GM10248 (cell line): ENCODE data around the gene RGS9.

Experiments
- CTCF ChIA-PET: fragments of 300-600 bp; sonication (Branson Sonifier 250); formaldehyde crosslinking; extraction: SDS; loops from one replicate; lab custom pipeline; 2021; ENCODE audit warnings: antibody characterized with exemption; lab: Yijun Ruan, JAX
- POLR2A ChIA-PET: fragments of 350-650 bp; sonication (Branson Sonifier 250); formaldehyde crosslinking; extraction: SDS; loops from one replicate; lab custom pipeline; 2020; ENCODE audit warnings: antibody characterized with exemption; lab: Yijun Ruan, JAX
- DNase-seq: peaks from one replicate; pipeline ENCODE4 v3.0.0; 2012; ENCODE audit errors: extremely low spot score
- CTCF ChIP-seq: IDR thresholded peaks from 2 replicates; pipeline ENCODE4 v1.5.1; 2012; ENCODE audit warnings: mild to moderate bottlenecking, low read depth; ENCODE audit errors: extremely low read depth, missing control alignments, control extremely low read depth

The RGS9 gene

GRCh38 chr17:65208717-65209116, 71.5 kb downstream of the RGS9 start:
- POLR2A ChIA-PET = no interaction called here
- DNase-seq = no peak
- TF ChIP-seq CTCF = no peak
- CTCF ChIA-PET = interaction anchor here (1.4 to 2.9 kb wide), 3 partner anchors 10 to 23 kb away, joined by 4 to 12 read pairs (median 10); no protein-coding TSS in a partner anchor

GRCh38 chr17:65218261-65218660, 81.1 kb downstream of the RGS9 start:
- CTCF ChIA-PET = interaction anchor here (0.6 to 2.2 kb wide), 5 partner anchors 9 to 1456 kb away, joined by 3 to 10 read pairs (median 5); no protein-coding TSS in a partner anchor
- DNase-seq = no peak
- POLR2A ChIA-PET = no interaction called here
- no peak for TF ChIP-seq CTCF

DNA sequence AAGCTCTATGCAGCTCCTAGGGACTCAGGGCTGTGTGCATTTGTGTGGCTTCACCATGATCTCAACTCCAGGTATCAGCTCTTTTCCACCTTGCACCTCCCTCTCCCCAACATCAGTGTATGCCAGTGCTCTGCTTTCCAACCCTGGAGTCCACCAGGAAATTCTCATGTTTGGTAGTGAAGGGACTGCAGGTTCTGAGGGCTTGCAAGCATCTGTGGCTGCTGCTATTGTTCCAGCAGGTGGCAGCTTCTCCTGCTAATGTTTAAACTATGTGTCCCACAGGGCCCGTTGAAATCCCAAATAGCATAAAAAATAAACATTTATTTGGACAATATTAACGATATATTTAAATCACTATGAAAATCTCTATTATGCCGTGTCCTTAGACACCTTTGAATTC, 82.0 kb downstream of the RGS9 start:
- CTCF ChIA-PET = interaction anchor here (0.6 to 2.2 kb wide), 5 partner anchors 8 to 1455 kb away, joined by 3 to 10 read pairs (median 5); no protein-coding TSS in a partner anchor
- no peak for DNase-seq
- TF ChIP-seq CTCF = peak; percentile 26
- POLR2A ChIA-PET = no interaction called here

- ChIA-PET CTCF (interaction anchor here (1.5 to 2.9 kb wide), 3 partner anchors 8 to 12 kb away, joined by 5 to 12 read pairs (median 5); no protein-coding TSS in a partner anchor), POLR2A (no interaction called here)
- DNase-seq = no peak
- TF ChIP-seq CTCF = no peak
Observed at GRCh38 chr17:65219707-65220106, 82.5 kb downstream of the RGS9 start.

DNA sequence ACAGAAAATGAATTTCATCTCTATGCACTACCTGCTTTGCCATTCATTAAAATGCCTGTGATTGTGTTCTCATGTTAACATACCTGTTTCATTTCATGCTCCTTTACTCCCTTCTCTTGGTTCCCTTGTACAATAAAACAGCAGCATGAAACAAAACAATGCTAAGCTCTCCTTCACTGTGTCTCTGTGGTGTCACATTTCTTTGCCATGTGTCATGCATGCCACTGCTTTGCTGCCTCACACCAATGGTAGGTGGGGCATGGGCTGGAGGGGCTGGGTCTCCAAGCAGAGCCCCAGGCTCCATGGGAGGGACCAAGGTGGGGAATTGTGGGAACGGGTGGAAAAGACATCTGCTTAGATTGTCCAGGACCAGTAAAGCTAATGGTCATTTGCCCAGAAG, 83.6 kb downstream of the RGS9 start:
- POLR2A ChIA-PET = no interaction called here
- CTCF ChIA-PET = interaction anchor here (1.3 to 2.9 kb wide), 2 partner anchors 10 to 11 kb away, joined by 3 to 12 read pairs; no protein-coding TSS in a partner anchor
- no peak for DNase-seq
- no peak for TF ChIP-seq CTCF

- CTCF ChIA-PET = interaction anchor here (2.9 kb wide), 1 partner anchor 10 kb away, joined by 12 read pairs; no protein-coding TSS in a partner anchor
- POLR2A ChIA-PET = no interaction called here
- no peak for TF ChIP-seq CTCF
- DNase-seq = no peak
Observed at GRCh38 chr17:65222214-65222738, 85.1 kb downstream of the RGS9 start.
